Stimulated activated naive CD8-positive, alpha-beta T cell treated with anti-CD3 and anti-CD28 coated beads, Interleukin-15, Interleukin-2, amounts not matched to agents 100 ng/mL and 50 ng/mL, for 24 hours (primary cell): Measurements from ENCODE around the gene MYADML2.

Experiments
- H3K27ac Mint-ChIP-seq: one replicate; pipeline ENCODE4 v1.8.0; 2021; ENCODE audit warnings: mild to moderate bottlenecking, mixed read lengths
- H3K27me3 Mint-ChIP-seq: one replicate; pipeline ENCODE4 v1.8.0; 2021; ENCODE audit warnings: mixed read lengths
- H3K36me3 Mint-ChIP-seq: one replicate; pipeline ENCODE4 v1.8.0; 2021; ENCODE audit warnings: low read depth, mixed read lengths
- H3K4me1 Mint-ChIP-seq: one replicate; pipeline ENCODE4 v1.8.0; 2021; ENCODE audit warnings: low read depth, mixed read lengths
- H3K4me3 Mint-ChIP-seq: one replicate; pipeline ENCODE4 v1.8.0; 2021; ENCODE audit warnings: mild to moderate bottlenecking, mixed read lengths
- H3K9me3 Mint-ChIP-seq: one replicate; pipeline ENCODE4 v1.8.0; 2021; ENCODE audit warnings: mixed read lengths

MYADML2 gene

DNA sequence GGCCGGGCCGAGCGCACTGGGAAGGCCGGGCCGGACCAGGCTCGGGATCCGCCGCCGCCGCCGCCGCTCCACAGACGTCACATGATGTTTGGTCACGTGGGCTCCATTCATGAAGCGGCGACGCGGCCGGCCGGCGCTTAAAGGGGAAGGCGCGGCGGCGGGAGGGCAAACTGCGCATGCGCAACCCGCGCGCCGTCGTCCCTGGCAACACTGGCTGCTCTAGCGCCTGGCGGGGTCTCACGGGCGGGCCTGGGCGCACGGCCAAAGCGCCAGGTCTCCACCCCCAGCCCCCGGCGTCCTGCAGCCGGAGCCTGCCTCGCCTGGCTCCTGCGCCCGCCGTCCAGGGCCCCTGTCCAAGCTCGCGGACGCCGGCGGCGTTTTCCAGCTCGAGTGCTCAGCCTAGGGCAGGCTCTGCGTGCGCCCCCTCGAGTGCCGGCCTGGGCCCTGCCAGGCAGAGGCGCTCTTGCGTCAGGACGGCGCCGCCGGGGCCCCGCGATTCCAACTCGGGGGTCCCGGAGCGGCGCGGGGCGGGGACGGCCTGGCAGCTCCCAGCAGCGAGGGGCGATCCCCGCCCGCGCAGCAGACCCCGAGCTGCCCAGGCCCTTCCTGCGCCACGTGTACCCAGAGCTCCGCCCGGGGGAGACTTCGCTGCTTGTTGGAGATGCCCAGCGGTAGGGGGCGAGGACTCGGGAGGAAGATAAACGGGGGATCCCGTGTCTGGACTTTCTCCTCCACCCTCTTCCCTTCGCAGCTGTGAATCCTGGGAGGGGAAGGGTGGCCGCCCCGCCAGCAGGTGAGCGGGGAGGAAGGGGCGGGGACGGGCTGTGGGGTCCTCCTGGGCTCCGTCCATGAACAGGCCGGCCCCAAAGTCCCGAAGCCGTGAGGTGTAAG lies 19.1 kb downstream of the MYADML2 start, which contains the start of gene MAFG:
TSS of gene MAFG (minus strand) at position 83 of the 891 bp plus-strand sequence. CDS start 4,550 bp downstream, outside the sequence.
- H3K4me1 Mint-ChIP-seq, result peaks cover 37% of the 10 kb centered on the region
- peaks cover 2% of the 10 kb centered on the region for H3K36me3 Mint-ChIP-seq
- peak within 1 kb of the TSS; percentile 86 for H3K4me3 Mint-ChIP-seq
- peak within 1 kb of the TSS; percentile 79 for H3K27ac Mint-ChIP-seq
- H3K27me3 Mint-ChIP-seq, result peaks cover 4% of the 10 kb centered on the region
- H3K9me3 Mint-ChIP-seq, result no peaks in the 10 kb centered on the region

DNA sequence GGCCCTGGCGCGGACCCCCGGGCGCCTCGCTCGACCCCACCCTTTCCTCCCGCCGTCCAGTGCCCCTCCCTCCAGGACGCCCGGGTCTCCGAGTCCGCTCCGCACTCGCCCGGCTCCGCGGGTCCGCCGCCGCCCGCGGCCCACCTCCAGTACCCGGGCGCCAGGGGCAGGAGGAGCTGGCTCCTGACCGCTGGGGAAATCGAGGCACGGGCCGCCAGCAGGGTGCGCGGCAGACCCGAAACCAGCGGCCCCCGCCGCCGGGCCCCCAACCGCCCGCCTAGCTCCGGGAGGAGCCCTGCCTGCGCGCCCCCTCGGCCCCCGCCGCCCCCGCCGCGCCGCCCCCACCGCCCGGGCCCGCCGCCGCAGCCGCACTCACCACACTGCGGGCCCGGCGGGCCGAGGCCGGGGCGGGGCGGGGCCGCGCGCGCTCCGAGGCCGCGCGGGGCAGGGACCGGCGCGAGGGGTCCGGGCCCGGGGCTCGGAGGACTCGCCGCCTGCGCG lies 19.8 kb downstream of the MYADML2 start:
- Mint-ChIP-seq H3K4me1 (peaks cover 34% of the 10 kb centered on the region), H3K27me3 (peaks cover 4% of the 10 kb centered on the region), H3K9me3 (no peaks in the 10 kb centered on the region), H3K4me3 (peak overlapping the region; percentile 70), H3K36me3 (no peaks in the 10 kb centered on the region), H3K27ac (no peak overlapping the region)

DNA sequence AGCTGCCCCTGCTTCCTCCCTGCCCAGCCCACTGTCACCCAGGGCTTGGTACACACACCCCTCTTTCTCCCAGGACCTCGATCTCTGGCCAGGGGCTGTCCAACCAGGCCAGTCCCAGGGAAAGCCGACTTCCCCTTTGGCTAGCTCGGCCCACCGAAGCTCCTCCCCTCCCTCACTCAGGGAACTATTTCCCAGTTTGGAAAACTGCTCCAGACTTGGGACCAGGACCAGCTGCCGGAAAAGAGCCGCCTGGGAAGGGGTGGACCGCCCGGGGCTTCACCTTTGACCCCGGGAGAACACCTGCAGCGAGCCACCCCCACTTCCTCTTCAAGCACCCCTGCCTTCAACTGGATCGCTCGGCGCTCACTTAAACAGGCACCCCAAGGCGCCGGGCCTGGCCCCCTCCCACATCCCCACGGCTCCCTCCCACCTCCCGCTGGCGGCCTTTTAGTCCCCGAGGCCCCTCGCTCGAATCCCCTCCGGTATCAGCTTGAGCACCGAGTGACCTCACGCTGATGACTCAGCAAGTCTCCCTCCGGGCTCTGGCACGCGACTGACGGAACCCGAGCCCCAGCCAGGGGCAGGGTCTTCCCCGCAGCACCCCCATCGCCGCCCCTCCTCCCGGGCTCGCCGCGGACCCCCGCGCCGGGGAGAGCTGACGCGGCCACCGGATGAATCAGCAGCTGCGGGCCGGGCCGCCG lies 20.4 kb downstream of the MYADML2 start:
- Mint-ChIP-seq H3K4me1 (peaks cover 31% of the 10 kb centered on the region), H3K4me3 (peak overlapping the region; percentile 86), H3K27me3 (peaks cover 4% of the 10 kb centered on the region), H3K27ac (peak overlapping the region; percentile 79), H3K9me3 (no peaks in the 10 kb centered on the region), H3K36me3 (no peaks in the 10 kb centered on the region)

DNA sequence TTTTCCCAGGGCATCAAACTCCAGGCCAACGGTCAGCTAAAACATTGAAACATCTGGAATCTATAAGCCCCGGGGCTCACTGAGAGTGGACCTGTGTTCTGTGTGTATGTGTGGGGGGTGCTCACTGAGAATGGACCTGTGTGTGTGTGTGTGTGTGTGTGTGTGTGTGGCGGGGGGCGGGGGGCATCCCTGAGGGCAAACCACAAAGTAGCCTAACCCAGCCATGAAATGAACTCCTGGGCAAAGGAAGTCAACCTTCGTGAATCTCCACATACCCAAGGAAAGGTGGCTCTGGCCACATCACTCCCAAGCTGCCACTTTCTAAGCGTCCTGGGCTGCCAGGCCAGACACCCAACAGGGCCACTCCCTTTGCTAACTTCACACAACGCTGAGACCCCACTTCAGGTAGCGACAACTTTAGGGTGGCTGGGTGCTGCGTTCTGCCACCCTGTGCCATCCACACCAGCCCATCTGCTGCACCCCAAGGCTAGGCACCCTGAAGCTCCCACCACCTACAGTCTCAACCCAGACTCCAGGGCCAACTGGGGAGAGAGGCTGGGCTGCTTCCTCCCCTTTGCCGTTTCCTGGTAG lies 21.1 kb downstream of the MYADML2 start:
- H3K27ac Mint-ChIP-seq, result peak overlapping the region; percentile 79
- H3K27me3 Mint-ChIP-seq, result peaks cover 4% of the 10 kb centered on the region
- peaks cover 29% of the 10 kb centered on the region for H3K4me1 Mint-ChIP-seq
- H3K4me3 Mint-ChIP-seq, result peak overlapping the region; percentile 86
- peaks cover 5% of the 10 kb centered on the region for H3K36me3 Mint-ChIP-seq
- H3K9me3 Mint-ChIP-seq, result no peaks in the 10 kb centered on the region

DNA sequence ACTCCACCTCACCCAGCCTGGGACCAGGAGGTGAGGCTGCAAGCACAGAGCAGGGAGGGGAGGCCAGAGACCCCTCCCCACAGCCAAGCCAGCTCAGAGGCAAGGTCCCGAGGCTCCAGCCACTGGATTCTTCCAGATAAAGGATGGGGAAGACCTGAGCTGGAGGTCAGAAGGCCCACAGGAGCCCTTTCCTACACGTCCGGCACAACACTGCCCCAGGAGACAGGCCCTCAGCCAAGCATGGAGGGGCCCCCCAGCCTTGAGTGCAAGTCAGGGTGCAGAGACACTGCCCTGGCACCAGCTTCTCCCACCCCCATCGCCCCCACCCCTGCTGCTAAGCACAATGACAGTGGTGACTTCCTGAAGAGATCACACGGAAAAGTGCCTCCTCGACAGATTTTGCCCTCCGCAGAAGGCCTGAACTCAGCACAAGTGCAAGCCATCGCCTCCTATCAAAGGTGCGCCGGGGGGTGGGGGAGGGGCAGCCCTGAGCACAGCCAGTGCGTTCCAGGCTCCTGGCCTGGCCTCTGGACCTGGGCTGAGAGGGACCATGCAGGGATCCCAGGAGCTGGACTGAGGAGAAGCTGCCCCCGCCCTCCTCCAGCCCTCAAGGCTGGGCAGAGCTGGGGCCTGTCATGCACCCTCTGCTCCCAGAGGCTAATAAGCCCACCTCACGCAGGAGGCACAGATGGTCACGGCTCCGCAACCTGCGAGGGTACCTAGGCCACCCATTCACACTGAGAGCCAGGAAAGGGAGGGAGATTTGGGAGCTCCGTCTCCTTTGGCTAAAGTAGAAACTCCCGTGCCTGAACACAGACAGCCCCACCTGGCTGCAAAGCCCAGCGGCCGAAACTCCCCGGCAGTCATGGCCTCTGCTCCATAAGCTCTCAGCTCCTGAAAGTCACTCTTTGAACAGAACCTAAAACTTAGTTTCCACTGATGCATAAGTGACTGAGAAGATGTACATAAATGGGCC lies 22.2 kb downstream of the MYADML2 start:
- Mint-ChIP-seq H3K4me1 (peaks cover 24% of the 10 kb centered on the region), H3K4me3 (peak overlapping the region; percentile 23)

DNA sequence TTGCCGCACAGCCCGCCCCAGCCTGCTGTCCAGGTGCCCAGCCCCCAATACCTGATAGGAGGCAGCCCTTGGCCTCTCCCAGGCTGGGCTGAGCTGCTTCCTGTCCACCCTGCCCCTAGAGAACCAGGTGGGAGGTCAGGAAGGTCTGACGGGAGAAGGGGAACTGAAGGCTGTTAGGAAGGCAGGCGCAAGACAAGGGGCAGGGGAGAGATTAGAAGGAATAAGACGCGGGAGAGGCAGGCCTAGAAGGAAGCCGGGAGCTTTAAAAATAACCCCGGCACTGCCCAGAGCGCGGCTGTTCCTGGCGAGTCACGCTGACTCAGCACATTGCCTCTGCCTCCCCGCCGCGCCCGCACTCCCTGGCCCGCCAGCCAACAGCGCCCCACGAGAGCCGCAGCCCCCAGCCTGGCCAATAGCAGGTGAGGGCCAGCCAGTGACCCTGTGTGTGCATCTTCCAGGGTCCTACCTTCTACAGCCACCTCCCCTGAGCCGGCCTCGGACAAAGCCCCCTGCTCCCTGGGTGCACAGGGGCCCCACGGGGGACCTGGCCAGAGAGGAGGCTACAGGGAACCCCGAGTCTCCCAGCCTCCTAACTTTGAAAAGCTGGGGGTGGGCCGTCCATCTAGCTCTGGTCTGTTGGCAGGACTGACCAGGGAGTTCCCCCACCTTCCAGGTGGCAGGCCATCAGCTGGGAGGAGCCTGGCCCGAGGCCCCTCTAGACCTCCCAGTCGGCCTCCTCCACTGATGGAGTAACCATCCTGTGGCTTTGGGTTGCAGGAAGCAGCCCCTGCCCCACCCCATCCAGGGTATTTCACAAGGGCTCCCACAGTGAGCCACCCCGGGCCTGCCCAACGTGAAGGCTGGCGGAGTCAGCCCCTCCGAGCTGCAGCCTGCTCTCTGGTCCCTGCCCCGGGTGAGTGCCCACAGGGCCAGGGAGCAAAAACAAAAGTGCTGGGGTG lies 23.5 kb downstream of the MYADML2 start:
- Mint-ChIP-seq H3K27ac (no peak overlapping the region), H3K4me3 (no peak overlapping the region)

More for the DNA sequence above, 22.2 kb downstream of the MYADML2 start:
- Mint-ChIP-seq H3K36me3 (peaks cover 5% of the 10 kb centered on the region), H3K27ac (no peak overlapping the region), H3K27me3 (peaks cover 4% of the 10 kb centered on the region), H3K9me3 (no peaks in the 10 kb centered on the region)

DNA sequence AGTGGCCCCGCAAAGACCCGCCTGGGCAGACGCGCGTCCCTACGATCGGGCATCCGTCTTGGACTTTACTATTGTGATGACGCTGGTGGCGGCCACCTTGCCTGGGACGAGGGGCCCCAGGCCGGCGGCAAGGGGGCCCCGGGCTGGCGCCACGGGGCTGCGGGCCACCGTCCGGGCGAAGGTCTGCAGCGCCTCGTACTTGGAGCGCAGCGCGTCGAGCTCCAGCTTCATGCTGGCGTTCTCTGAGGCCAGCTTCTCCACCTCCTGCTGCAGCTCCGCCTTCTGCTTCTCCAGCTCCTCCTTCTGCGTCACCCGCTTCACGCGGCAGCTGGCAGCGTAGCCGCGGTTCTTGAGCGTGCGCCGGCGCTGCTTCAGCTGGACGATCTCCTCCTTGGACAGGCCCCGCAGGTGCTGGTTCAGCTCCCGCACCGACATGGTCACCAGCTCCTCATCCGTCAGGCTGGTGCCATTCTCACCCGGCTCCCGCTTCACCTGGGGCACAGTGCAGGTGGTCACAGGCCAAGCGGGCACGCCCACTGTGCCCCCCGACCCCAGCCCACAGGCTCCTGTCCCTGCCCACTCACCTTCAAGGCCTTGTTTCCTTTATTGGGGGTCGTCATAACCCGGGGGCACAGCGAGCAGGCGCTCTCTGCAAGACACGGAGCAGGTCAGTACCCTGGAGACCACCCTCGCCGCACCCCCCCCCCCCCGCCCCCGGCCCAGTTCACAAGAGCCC lies 24.3 kb downstream of the MYADML2 start:
- no peak overlapping the region for H3K4me3 Mint-ChIP-seq
- H3K27ac Mint-ChIP-seq, result no peak overlapping the region
- H3K27me3 Mint-ChIP-seq, result no peaks in the 10 kb centered on the region
- peaks cover 12% of the 10 kb centered on the region for H3K36me3 Mint-ChIP-seq
- peaks cover 30% of the 10 kb centered on the region for H3K4me1 Mint-ChIP-seq
- H3K9me3 Mint-ChIP-seq, result no peaks in the 10 kb centered on the region

More for the DNA sequence above, 23.5 kb downstream of the MYADML2 start:
- Mint-ChIP-seq H3K9me3 (no peaks in the 10 kb centered on the region), H3K36me3 (peaks cover 12% of the 10 kb centered on the region), H3K4me1 (peaks cover 24% of the 10 kb centered on the region), H3K27me3 (no peaks in the 10 kb centered on the region)

DNA sequence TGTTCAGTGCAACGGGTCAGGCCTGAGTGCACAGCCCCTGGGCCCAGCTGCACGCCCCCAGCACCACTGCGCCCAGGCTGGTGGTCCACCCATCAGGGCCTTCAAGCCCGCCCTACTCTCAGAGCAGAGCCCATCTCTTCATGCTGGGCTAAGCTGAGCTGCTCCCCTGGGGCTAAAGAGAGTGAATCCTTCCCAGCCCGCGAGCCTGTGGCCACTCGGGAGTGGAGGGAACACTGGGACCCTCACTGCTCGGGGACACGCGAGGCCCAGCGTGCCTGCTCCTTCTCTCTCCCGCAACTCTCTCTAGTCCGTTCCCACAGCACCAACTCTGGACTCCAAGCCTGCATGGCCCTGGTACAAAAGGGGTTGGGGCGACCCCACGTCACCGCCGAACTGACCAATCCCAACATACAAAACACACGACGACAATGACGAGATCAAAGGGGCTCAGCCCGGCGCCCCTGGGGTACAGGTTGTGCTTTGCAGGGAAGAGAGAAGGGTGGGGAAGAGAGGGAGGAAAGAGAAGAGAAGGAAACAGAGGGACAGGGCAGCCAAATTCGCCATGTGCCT lies 25.0 kb downstream of the MYADML2 start:
- H3K4me3 Mint-ChIP-seq, result no peak overlapping the region
- H3K9me3 Mint-ChIP-seq, result no peaks in the 10 kb centered on the region
- H3K27ac Mint-ChIP-seq, result no peak overlapping the region
- H3K27me3 Mint-ChIP-seq, result no peaks in the 10 kb centered on the region
- H3K4me1 Mint-ChIP-seq, result peaks cover 33% of the 10 kb centered on the region
- H3K36me3 Mint-ChIP-seq, result peaks cover 15% of the 10 kb centered on the region

DNA sequence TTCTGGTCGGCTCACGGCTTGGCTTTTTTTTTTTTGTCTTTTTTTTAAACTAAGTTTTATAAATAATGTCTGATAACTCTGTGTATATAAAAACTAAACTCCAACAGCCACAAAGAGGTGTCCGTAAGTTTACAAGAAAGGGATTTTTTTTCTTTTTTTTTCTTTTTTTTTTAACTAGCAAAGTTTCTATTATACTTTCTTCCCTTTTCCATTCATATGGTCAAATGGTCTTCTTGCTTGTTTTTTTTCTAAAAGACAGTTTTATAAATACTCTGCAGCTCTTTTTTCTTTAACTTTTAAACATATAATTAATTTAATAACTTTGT lies 25.5 kb downstream of the MYADML2 start:
- Mint-ChIP-seq H3K4me1 (peaks cover 38% of the 10 kb centered on the region), H3K27me3 (no peaks in the 10 kb centered on the region), H3K36me3 (peaks cover 19% of the 10 kb centered on the region), H3K9me3 (no peaks in the 10 kb centered on the region), H3K4me3 (no peak overlapping the region), H3K27ac (no peak overlapping the region)

DNA sequence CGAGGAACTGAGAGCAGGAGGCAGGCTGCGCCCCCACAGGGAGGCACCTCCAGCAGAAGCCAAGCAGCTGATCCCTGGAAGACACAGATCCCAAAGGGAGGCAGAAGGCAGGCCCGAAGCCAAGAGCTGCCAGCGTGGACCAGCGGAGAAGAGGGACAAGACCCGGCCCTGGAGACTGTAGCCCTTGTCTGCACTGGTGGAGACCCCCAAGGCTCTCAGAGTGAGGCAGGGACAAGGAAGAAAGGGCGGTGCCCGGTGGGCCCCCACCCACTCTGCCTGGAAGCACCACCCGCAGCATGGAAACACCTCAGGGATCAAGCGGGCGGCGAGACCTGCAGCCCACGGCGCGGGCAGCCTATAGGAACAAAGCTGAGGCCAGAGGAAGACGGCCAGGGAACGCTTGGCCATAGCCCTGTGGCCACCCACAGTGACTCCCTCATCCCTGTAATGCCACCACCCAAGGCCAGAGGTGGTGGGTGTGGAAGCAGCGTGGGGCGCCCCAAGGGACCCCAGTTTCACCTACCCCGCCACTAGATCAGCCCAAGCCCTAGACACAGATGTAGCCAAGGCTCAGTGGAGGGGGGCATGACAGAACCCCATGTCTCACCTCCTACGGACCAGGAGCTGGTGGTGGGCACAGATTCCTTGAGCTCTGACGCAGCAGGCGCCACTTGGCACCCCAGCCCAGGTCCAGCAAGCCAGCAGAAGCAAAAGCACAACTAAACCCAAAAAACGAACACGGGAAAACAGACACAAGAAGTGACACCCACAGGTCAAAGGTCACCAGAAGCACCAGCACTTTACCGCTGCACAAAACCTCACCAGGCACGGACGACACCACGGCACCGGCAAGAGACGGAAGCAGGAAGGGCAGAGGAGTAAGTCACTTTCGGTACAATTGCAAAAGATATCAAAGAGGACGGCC lies 26.2 kb downstream of the MYADML2 start:
- no peak overlapping the region for H3K27ac Mint-ChIP-seq
- peaks cover 23% of the 10 kb centered on the region for H3K36me3 Mint-ChIP-seq
- H3K4me1 Mint-ChIP-seq, result peaks cover 36% of the 10 kb centered on the region
- no peak overlapping the region for H3K4me3 Mint-ChIP-seq
- H3K9me3 Mint-ChIP-seq, result no peaks in the 10 kb centered on the region
- H3K27me3 Mint-ChIP-seq, result no peaks in the 10 kb centered on the region

DNA sequence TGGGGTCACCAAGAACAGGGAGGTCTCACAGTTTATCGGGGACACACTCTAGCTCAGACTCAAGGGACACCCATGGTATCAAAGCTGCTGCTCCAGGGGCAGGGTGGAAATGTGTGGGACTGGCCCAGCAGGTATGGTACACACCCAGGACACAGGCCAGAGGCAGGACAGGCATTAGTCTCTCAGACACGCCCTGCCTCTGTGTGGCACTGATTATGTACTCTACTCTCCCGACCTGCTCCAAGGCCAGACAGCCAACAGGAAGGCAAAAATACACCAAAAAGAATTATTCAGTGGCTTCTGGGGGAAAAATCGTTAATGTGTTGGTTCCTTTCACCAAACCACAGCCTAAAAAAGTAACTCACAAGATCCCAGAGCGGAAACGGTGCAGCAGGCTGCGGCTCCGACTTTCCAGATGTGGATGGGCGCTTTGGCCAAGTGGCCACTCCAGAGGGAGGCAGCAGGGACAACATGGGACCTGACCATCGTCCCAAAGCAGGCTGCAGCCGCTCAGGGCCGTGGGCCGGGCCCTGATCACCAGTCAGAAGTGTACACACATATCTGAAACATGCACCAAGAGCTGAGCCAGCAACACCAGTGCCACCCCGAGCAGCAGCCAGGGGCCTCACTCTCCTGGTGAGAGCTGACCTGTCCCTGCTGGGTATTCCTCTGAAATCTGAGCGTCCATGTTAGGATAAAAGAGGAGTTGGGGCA lies 28.0 kb downstream of the MYADML2 start:
- Mint-ChIP-seq H3K4me1 (peaks cover 23% of the 10 kb centered on the region), H3K9me3 (no peaks in the 10 kb centered on the region), H3K27ac (no peak overlapping the region), H3K4me3 (no peak overlapping the region), H3K36me3 (peaks cover 26% of the 10 kb centered on the region), H3K27me3 (no peaks in the 10 kb centered on the region)
